Hematopoietic multipotent progenitor cell treated with erythropoietin and hydrocortisone succinate and interleukin-3 and kit ligand, for 8 days (in vitro differentiated cells): ENCODE measurements around the gene RUFY4.

Experiments used
- DNase-seq: peaks from one replicate; pipeline ENCODE4 v3.0.0-alpha.2; 2015

RUFY4 gene, protein sequence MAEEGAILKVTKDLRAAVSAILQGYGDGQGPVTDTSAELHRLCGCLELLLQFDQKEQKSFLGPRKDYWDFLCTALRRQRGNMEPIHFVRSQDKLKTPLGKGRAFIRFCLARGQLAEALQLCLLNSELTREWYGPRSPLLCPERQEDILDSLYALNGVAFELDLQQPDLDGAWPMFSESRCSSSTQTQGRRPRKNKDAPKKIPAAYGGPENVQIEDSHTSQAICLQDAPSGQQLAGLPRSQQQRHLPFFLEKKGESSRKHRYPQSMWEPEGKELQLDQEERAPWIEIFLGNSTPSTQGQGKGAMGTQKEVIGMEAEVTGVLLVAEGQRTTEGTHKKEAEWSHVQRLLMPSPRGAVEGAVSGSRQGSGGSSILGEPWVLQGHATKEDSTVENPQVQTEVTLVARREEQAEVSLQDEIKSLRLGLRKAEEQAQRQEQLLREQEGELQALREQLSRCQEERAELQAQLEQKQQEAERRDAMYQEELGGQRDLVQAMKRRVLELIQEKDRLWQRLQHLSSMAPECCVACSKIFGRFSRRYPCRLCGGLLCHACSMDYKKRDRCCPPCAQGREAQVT

DNA sequence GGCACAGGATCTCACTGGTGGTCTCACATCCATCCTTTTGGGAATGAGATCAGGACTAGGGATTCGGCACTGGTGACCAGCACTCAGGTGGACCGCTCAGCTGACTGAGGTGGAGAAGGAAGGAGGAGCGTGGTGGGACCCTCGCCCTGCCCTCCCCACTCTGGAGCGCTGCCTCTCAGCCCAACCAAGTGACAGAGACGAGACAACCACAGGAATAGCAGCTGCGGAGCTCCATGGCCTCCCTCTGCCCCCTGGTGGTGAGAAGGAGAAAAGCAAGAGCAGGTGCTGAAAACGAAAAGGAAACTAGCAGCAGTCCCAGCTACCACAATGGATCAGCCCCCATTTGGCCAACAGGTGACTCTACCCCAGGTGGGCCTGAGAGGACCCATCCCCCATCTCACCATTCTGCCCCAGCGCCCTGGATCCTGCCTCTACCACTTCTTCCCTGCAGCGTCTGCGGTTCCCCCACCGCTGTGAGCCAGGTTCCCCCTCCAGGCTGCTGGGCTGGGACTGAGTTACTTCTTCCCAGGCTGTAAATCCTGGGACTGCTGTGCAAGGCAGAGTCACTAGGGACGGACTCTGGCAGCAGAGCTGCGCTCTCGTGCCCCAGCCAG, at the start of gene RUFY4:
Gene RUFY4 (plus strand): TSS at position 533 of the 614 bp plus-strand sequence. CDS start 1,353 bp downstream, outside the sequence.
- peak; percentile 74 for DNase-seq

DNA sequence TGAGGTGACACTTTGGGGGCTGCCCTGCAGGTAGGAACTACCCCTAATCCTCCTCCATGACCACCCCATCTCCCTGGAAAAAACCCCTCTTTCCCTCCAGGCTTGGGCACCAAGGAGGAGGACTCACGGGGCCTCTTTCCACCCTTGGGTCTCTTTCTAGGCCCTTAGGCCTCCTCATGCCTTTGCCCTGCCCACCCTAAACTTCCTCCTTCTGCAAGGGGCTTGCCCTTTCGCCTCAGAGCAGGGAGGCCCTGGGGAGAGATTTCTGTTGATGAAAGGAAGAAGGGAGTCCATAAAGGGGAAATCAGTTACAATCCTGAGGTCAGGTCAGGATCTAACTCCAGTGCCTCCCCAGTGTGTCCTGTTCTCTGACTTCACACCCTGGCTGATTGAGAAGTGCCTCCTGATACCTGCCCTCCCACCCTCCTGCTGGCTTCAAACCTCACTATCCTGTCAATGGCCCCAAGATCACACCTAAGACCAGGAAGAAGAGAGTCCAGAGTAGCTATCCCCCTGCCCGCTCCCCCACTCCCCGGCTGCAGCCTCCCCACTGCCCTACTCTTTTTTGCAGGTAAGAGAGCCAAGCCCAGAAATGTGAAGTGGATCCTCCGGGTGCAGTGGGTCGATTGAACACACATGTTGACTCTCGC, 49.5 kb upstream of the RUFY4 start:
- no peak for DNase-seq

DNA sequence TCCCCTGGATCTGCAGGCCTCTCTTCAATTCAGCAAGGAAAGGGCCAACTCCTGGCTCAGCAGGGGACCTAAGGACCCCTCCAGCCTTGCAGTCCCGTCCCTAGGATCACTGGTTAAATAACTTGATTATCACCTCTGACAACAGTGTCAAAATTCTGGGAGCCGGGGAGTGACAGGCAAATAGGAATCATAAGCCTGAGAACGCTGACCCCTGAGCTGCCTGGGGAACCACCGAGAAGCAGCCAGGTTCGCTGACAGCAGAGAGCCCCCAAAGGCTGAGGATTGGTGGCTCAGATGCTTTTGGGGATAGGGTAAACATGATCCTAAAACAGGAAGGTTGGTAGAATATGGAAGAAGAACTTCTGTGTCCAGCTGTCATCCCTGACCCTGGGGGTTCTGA, 48.8 kb upstream of the RUFY4 start:
- DNase-seq, result no peak

DNA sequence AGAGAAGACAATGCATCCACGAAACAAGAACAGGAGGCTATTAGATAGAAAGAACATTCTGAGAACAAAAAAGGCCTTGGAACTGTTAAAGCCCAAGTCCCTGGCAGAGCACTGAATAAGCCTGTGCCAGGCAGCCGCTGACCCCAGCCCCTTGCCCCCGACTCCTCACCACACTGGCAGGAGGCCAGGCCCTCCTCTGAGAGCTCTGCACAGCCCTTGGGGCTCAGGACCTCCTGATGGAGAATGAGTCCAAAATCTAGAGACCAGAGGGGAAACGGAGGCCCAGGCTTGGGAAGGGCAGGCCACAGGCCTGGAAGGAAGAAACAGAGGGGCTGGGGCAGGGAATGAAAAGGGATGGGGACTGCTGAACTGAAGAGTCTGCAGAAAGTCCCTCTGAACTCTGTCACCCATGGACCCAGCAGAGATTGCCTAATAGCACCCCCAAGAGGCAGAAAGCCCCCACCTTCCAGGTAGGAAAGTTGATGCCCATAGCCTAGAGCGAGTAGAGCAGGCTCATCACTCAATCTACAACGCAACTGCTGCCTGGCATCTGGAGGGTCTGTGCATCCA, 48.0 kb upstream of the RUFY4 start:
- no peak for DNase-seq

DNA sequence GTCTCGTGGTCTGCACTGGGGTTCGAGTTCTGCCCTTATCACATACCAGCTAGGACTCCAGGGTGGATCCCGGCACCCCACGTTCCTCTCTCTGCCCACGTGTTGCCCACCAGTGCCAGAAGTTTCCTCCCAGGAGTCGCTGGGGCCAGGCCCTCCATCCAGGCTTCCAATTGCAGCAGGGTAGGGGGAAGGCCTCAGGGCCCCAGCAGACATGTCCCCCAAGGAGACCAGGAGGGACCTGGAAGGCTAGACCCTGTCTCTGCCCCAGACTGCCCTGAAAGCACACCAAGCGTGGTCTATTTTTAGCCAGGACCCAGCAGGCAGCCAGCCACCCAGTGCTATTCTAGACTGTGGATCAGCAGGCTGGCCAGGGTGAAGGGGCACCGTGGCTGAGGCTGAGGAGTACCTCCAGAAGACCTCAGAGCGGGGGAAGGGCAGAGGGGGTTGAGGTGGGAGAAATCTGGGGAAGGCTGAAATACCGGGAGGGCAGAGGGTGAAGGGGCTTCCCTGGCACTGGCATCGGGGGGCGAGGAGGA, 47.4 kb upstream of the RUFY4 start:
- no peak for DNase-seq

- no peak for DNase-seq
Measured at GRCh38 chr2:218022131-218022850, 46.8 kb upstream of the RUFY4 start.

DNA sequence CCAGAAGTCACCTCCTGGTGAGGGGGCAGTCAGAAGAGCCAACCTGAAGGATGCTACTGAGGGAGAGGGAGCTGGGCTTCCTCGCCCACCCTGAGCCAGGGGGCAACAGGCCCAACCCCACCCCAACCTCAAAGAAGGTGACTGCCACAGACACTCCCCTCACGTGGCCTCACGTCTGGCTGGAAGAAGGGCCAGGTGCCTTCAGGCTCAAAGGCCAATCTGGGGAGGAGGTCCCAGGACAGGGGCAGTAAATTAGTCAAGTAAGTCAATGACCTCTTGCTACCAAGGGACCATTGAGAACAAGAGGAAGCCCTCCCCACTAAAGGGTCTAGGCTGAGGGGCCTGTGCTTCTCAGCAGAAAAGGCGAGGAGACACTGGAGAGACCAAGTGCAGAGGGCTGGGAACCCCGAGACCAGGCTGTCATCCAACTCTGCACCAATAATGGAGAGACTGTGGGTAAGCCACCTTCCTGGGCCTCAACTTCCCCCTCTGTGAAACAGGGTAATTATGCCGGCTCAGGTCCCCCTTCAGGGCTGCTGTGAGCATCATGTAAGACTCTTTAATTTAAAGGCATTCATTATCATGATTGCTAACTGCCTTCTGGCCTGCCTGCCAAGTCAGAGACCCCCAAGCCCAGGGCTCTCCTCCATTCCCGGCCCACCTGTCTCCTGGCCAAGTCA, 46.1 kb upstream of the RUFY4 start:
- DNase-seq, result no peak

- no peak for DNase-seq
Measured at GRCh38 chr2:218023636-218024035, 45.4 kb upstream of the RUFY4 start.

- no peak for DNase-seq
Measured at GRCh38 chr2:218024336-218024735, 44.7 kb upstream of the RUFY4 start.

GRCh38 chr2:218024871-218025270, 44.2 kb upstream of the RUFY4 start:
- no peak for DNase-seq

DNA sequence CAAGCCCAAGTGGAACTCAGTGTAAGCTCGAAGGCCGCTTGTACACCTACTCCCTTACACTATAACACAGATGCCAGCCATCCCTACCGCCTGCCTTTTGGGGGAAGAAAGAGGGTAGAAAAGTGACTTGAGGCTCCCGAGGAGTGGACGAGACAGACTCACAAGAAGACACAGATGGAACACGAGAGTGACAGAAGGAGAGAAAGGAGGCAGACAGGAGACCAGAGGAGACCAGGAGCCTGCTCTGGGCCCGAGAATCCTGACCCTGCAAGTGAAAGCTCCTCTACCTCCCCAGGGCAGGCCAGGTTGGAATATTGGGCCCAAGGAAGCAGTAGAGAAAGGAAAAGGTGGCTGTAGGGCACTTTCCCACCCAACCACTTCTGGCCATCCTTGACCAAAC, 42.8 kb upstream of the RUFY4 start:
- DNase-seq, result no peak

GRCh38 chr2:218026676-218027425, 42.2 kb upstream of the RUFY4 start:
- DNase-seq, result no peak

DNA sequence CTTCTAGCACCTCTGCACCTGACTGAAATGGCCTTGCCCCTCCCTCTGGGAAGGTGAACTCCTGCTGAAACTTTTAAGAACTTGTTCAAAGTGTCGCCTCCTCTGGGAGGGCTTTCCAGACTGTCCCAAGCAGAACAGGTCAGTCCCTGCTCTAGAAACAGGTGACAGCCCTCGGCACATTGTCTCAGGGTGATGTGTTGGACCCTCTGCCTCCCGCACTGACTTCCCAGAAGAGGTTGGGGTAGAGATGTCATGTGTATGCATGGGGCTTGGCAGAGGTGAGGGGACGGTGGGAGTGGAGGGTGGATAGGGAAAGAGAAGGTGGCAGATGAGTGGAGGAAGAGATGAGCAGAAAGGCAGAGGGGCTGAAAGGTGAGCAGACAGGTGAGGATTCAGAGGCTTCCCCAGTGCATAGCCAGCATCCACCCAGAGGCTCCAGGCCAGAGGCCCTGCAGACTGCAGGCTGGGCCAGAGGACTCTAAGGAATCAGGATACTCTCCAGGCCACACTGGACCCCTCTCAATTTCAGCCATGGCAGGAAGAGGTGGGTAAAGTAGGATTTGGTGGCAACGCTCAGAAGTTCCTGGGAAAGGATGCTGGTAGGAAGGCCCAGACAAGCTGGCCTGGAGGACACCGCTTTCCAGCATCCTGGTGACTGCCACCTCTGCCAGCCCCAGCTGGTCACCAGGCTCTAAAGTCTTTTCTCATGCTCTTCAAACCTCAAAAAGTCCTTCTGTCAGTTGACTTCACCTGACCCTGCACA, 41.4 kb upstream of the RUFY4 start:
- no peak for DNase-seq

- DNase-seq, result no peak
Measured at GRCh38 chr2:218028189-218028495, 40.9 kb upstream of the RUFY4 start.

DNA sequence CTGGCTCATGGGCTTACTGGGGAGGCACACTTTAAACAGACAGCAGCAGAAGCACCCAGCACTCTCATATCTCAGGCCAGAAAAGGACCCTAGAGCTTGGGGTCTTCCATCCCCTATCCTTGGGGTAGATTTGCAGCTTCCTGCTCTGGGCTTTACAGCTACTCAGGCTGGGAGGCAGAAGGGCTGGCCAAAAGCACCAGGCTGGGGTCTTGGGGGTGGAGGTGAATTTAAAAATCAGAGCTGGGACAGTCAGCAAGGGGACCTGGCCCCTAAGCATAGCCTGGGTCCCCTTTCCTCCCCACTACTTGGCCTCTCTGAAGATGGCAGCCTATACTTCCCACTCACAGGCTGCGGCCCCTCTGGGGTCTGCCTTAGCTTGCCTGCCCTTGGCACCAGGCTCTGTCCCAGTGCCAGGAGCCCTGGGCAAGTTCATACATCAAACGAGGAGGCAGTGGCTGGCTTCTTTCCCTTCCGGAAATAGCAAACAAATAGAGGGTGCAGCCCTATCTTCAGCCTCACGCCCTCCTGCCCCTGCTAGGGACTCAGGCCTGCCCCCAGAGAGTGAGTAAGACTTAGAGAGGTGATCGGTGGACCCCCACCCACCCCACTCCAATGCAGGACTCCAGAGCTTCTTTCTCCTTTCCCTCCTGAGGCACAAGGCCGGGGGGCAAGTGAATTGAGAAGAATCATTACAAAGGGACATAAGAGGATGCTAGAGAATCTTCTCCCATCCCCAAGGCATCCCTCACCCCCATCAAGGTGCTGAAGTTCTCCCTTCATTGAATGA, 40.3 kb upstream of the RUFY4 start:
- no peak for DNase-seq

DNA sequence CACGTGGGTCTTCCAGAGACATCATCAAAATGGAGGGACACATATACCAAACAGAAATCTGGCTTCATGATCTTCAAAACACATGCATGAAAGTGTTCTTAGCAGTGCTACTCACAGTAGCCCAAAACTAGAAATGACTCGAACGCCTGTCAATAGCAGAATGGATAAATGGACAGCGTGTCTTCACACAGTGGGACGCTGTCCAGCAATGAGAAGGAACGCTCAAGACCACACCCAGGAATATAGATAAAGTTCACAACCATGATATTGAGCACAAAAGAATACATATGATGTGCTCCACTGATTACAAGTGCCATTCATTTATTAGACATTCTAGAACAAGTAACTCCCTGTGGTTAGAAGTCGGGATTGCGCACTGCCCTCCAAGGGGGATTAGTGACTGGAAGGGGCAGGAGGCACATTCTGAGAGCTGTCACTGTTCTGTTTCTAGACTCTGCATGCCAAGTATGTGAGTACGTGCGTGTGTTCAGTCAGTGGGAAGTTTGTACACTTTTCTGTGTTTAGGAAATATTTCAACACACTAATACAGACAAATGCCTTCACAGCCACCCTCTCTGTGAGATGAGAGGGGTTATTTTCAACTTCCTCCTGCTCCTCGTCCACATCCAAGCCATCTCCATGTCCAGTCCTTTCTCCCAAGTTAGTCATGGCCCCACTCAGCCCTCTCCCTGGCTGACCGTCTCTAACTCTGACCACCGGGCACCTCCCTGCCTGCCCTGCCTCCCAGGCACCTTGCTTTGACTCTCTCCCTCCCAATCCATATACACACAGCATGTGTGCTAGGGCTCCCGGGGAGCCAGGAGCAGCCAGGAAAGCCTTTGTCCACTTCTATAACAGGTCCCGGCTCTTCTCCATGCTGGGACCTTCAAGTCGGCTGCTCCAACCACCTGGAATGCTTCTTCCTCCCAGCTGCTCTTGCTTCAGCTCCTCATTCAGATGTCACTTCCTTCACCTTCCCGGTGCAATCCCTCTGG, 39.4 kb upstream of the RUFY4 start:
- DNase-seq, result no peak

- no peak for DNase-seq
Measured at GRCh38 chr2:218030409-218031195, 38.5 kb upstream of the RUFY4 start.
